ENCODE data around the gene CYSLTR2. TPM values are rescaled to one million over a fixed set of nuclear protein-coding genes. Genes with fewer than 3 reads are reported as not detected.

Gene CYSLTR2
- total and polyA plus RNA-seq, 2 of the 8 experiments (the other 6 are each of a cell fraction or from before 2014, with no cell fraction given) = not detected

- Histone ChIP-seq H2BK120ac (replicated peaks; ENCODE audit: low read depth, low read length) (no peak overlapping the region), H3K79me2 (ENCODE audit: control insufficient read depth in 1 of 2, insufficient read depth in 2 of 2, low read length in 2 of 2) (no peaks in the 10 kb centered on the region), H3K4me2 (ENCODE audit: insufficient read depth in 1 of 2, low read depth in 2 of 2, low read length in 2 of 2) (no peak overlapping the region), H3K27me3 (replicated peaks in 1 of 4; ENCODE audit: control insufficient read depth in 3 of 4, extremely low read depth in 1 of 4, insufficient read depth in 3 of 4, low read length in 3 of 4) (no peaks in the 10 kb centered on the region), H3K27ac (ENCODE audit: low read depth, low read length) (no peak overlapping the region), H3K14ac (ENCODE audit: insufficient read length) (no peak overlapping the region), H3K4ac (replicated peaks; ENCODE audit: insufficient read length, low read depth, low read length) (no peak overlapping the region), H4K91ac (replicated peaks; ENCODE audit: insufficient read length, low read length) (no peak overlapping the region), H3K9me3 (ENCODE audit: insufficient read depth in 2 of 2, low read depth in 1 of 2, low read length in 1 of 2) (no peaks in the 10 kb centered on the region), H3K79me1 (ENCODE audit: low read depth, low read length) (no peaks in the 10 kb centered on the region), H4K20me1 (replicated peaks in 1 of 2; ENCODE audit: control insufficient read depth in 1 of 2, insufficient read depth in 2 of 2, low read length in 2 of 2) (no peaks in the 10 kb centered on the region), H4K5ac (ENCODE audit: insufficient read length, low read depth, low read length) (no peak overlapping the region), H3K23ac (ENCODE audit: insufficient read length) (no peak overlapping the region), H2AFZ (ENCODE audit: low read length) (no peak overlapping the region), H3K23me2 (ENCODE audit: low read depth, low read length) (no peaks in the 10 kb centered on the region), H4K8ac (ENCODE audit: extremely low read depth, insufficient read depth, low read length) (no peak overlapping the region), H3K9ac (replicated peaks in 1 of 4; ENCODE audit: extremely low read depth in 1 of 4, low read depth in 3 of 4, low read length in 3 of 4) (no peak overlapping the region), H3K4me3 (ENCODE audit: extremely low read depth in 1 of 4, insufficient read depth in 2 of 4, low read depth in 3 of 4, low read length in 4 of 4) (no peak overlapping the region), H3K18ac (ENCODE audit: extremely low read depth, low read length) (no peak overlapping the region), H3K56ac (replicated peaks; ENCODE audit: insufficient read length, low read depth, low read length) (no peak overlapping the region), H2BK12ac (ENCODE audit: low read depth, low read length) (no peak overlapping the region), H2BK15ac (ENCODE audit: low read length) (no peak overlapping the region), H2BK5ac (ENCODE audit: low read depth, low read length) (no peak overlapping the region), H2BK20ac (ENCODE audit: low read length) (no peak overlapping the region), H3K4me1 (replicated peaks in 1 of 4; ENCODE audit: control insufficient read depth in 3 of 4, insufficient read depth in 4 of 4, low read length in 3 of 4) (peaks cover 0 to 5% (median 2%) of the 10 kb centered on the region in 4 experiments; a peak in 3 of 7 replicates), H2AK5ac (ENCODE audit: low read depth, low read length) (no peak overlapping the region), H3K36me3 (ENCODE audit: control insufficient read depth in 2 of 4, insufficient read depth in 4 of 4, low read length in 3 of 4) (no peaks in the 10 kb centered on the region)
- WGBS, 2 experiments (ENCODE audit: extremely low coverage in 1 of 2, insufficient coverage in 1 of 2, insufficient read length in 1 of 2, insufficient replicate concordance in 2 of 2, low coverage in 1 of 2, low lambda C conversion rate in 2 of 2, missing lambda C conversion rate in 1 of 2) = 86% methylated on average over 6 of the region's 6 CpGs; no CpG with 5 or more reads in 1 of the 2 experiments
- no peak for FAIRE-seq
- DNase-seq (ENCODE audit: low read depth in 1 of 2, low spot score in 2 of 2) = no peak
- POLR2A ChIA-PET (ENCODE audit: partially characterized antibody) = interaction anchor here (0.7 kb wide), 1 partner anchor 10 kb away, joined by 4 read pairs; no protein-coding TSS in a partner anchor
- CTCF ChIA-PET (ENCODE audit: partially characterized antibody) = interaction anchor here (0.7 to 9.0 kb wide), 26 partner anchors 9 to 596 kb away, joined by 3 to 48 read pairs (median 5); no protein-coding TSS in a partner anchor
- TF ChIP-seq NRF1 (IDR thresholded peaks at IDR 0.05; ENCODE audit: low read depth, low read length) (no peak), CBX8 (IDR thresholded peaks at IDR 0.05; ENCODE audit: borderline replicate concordance, low read depth, low read length) (no peak), SIN3A (conservative IDR thresholded peaks at IDR 0.05 in 1 of 2, IDR thresholded peaks at IDR 0.05 in 1 of 2; ENCODE audit: low read depth in 1 of 2, low read length in 2 of 2) (no peak)
Observed at GRCh38 chr13:48731001-48731658, 77.4 kb downstream of the CYSLTR2 start.
